Fibroblast of lung (primary cell): ENCODE measurements around the gene YAF2. TPM values are rescaled to one million over a fixed set of nuclear protein-coding genes. Genes with fewer than 3 reads are reported as not detected.

ENCODE experiments used
- DNase-seq, 2 donors: peaks; one replicate each; pipeline versions ENCODE4 v3.0.0 to v3.0.0-alpha.2; 2010; ENCODE audit warnings: low read depth in 2 of 2
- H2AFZ ChIP-seq: 2 replicates; pipeline ENCODE4 v1.5.1; 2012; ENCODE audit warnings: low read length, control low read depth, inconsistent platforms
- H3K27ac ChIP-seq: 2 replicates; pipeline ENCODE4 v1.5.1; 2011; ENCODE audit warnings: low read length, control low read depth; ENCODE audit not compliant: insufficient read depth
- H3K27me3 ChIP-seq: 2 replicates; pipeline ENCODE4 v1.5.1; 2011; ENCODE audit warnings: mild to moderate bottlenecking, low read length; ENCODE audit not compliant: control insufficient read depth, insufficient read depth
- H3K36me3 ChIP-seq: 2 replicates; pipeline ENCODE4 v1.5.1; 2011; ENCODE audit warnings: low read length; ENCODE audit not compliant: control insufficient read depth, insufficient read depth
- H3K4me1 ChIP-seq: 2 replicates; pipeline ENCODE4 v1.5.1; 2011; ENCODE audit warnings: low read length; ENCODE audit not compliant: control insufficient read depth, insufficient read depth; ENCODE audit errors: extremely low read depth
- H3K4me2 ChIP-seq: 2 replicates; pipeline ENCODE4 v1.5.1; 2011; ENCODE audit warnings: low read length, control low read depth; ENCODE audit not compliant: insufficient read depth; ENCODE audit errors: extremely low read depth
- H3K4me3 ChIP-seq, 4 experiments: fragments of 200-600 bp in 1 of 4; sonication (generic) in 1 of 4; replicated peaks in 1 of 4; 2 replicates each; pipeline ENCODE4 v1.5.1; 2011 to 2016; ENCODE audit warnings: low read length in 4 of 4, low read depth in 3 of 4, mild to moderate bottlenecking in 3 of 4, control low read depth in 2 of 4, inconsistent platforms in 1 of 4, mixed read lengths in 1 of 4; ENCODE audit not compliant: insufficient read depth in 1 of 4; ENCODE audit errors: control extremely low read depth in 1 of 4
- H3K79me2 ChIP-seq: 2 replicates; pipeline ENCODE4 v1.5.1; 2012; ENCODE audit warnings: mild to moderate bottlenecking, low read length, inconsistent platforms; ENCODE audit not compliant: control insufficient read depth, insufficient read depth
- H3K9ac ChIP-seq: 2 replicates; pipeline ENCODE4 v1.5.1; 2011; ENCODE audit warnings: mild to moderate bottlenecking, low read length, control low read depth; ENCODE audit not compliant: insufficient read depth
- H3K9me3 ChIP-seq: 2 replicates; pipeline ENCODE4 v1.5.1; 2012; ENCODE audit warnings: low read depth, low read length; ENCODE audit not compliant: control insufficient read depth, insufficient read depth
- H4K20me1 ChIP-seq: 2 replicates; pipeline ENCODE4 v1.5.1; 2011; ENCODE audit warnings: low read length; ENCODE audit not compliant: control insufficient read depth, insufficient read depth; ENCODE audit errors: extremely low read depth
- EZH2 ChIP-seq: IDR thresholded peaks from 2 replicates; pipeline ENCODE4 v1.5.1; 2012; ENCODE audit warnings: low read length, control low read depth, mild to moderate bottlenecking; ENCODE audit errors: missing control alignments
- polyA plus RNA-seq, 2 donors: library from polyadenylated mRNA; depleted of rRNA in 1 of 2; stranded (reverse) in 1 of 2; unstranded in 1 of 2; fragments of >200 nt; gene quantifications; 2 replicates each; pipeline ENCODE4 v1.2.1, GENCODE V29; 2011 to 2012; ENCODE audit warnings: missing spikeins in 1 of 2
- total RNA-seq: library from RNA; depleted of rRNA; stranded (reverse); fragments of >200 nt; gene quantifications from 2 replicates; pipeline ENCODE4 v1.2.1, GENCODE V29; 2014
- TF ChIP-seq, protein P1 (sequence below), 2 donors: IDR thresholded peaks in 1 of 2; conservative IDR thresholded peaks in 1 of 2; 1 replicate in 1 of 2; 2 replicates in 1 of 2; pipeline ENCODE4 v1.5.1; 2011 to 2012; ENCODE audit warnings: low read length in 2 of 2, control low read depth in 1 of 2, inconsistent platforms in 1 of 2, low read depth in 1 of 2, mild to moderate bottlenecking in 1 of 2

The YAF2 gene
- total and polyA plus RNA-seq, 2 donors (not counting 1 experiment from before 2014, with no cell fraction given) = 18.0 to 25.2 TPM

GRCh38 chr12:42145197-42145549, 92.9 kb downstream of the YAF2 start:
- TF ChIP-seq, protein P1, sequence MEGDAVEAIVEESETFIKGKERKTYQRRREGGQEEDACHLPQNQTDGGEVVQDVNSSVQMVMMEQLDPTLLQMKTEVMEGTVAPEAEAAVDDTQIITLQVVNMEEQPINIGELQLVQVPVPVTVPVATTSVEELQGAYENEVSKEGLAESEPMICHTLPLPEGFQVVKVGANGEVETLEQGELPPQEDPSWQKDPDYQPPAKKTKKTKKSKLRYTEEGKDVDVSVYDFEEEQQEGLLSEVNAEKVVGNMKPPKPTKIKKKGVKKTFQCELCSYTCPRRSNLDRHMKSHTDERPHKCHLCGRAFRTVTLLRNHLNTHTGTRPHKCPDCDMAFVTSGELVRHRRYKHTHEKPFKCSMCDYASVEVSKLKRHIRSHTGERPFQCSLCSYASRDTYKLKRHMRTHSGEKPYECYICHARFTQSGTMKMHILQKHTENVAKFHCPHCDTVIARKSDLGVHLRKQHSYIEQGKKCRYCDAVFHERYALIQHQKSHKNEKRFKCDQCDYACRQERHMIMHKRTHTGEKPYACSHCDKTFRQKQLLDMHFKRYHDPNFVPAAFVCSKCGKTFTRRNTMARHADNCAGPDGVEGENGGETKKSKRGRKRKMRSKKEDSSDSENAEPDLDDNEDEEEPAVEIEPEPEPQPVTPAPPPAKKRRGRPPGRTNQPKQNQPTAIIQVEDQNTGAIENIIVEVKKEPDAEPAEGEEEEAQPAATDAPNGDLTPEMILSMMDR (conservative IDR thresholded peaks at IDR 0.05 in 1 of 2, IDR thresholded peaks at IDR 0.05 in 1 of 2; ENCODE audit: low read depth in 1 of 2, low read length in 2 of 2) = no peak
- TF ChIP-seq EZH2 = no peak
- Histone ChIP-seq H3K79me2 (peaks cover 26% of the 10 kb centered on the region), H3K27me3 (no peaks in the 10 kb centered on the region), H3K9ac (no peak overlapping the region), H3K9me3 (no peaks in the 10 kb centered on the region), H3K4me2 (peak overlapping the region; percentile 97), H3K4me1 (peaks cover 3% of the 10 kb centered on the region), H3K36me3 (no peaks in the 10 kb centered on the region), H4K20me1 (no peaks in the 10 kb centered on the region), H3K27ac (peak overlapping the region; percentile 46), H2AFZ (peak overlapping the region; percentile 92), H3K4me3 (peak overlapping the region; percentile 48 to 75 (median 67))
- DNase-seq = peak in 1 of 2 donors; percentile 2

GRCh38 chr12:42144408-42145196, 93.4 kb downstream of the YAF2 start, which contains the start of gene GXYLT1:
Gene GXYLT1, minus strand, starts transcription at chr12:42144874. Its CDS starts 228 bp downstream, at chr12:42144646.
- DNase-seq = peak; percentile 92 to 95
- peak within 1 kb of the TSS; percentile 97 for H3K4me2 ChIP-seq
- H3K79me2 ChIP-seq = peaks cover 26% of the 10 kb centered on the region
- no peaks in the 10 kb centered on the region for H3K9me3 ChIP-seq
- no peaks in the 10 kb centered on the region for H3K36me3 ChIP-seq
- H2AFZ ChIP-seq = peak within 1 kb of the TSS; percentile 92
- H3K27me3 ChIP-seq = no peaks in the 10 kb centered on the region
- peak within 1 kb of the TSS; percentile 62 for H3K9ac ChIP-seq
- no peaks in the 10 kb centered on the region for H4K20me1 ChIP-seq
- peak within 1 kb of the TSS; percentile 69 to 92 (median 74) for H3K4me3 ChIP-seq
- TF ChIP-seq EZH2 = no peak
- TF ChIP-seq, protein P1 (conservative IDR thresholded peaks at IDR 0.05 in 1 of 2, IDR thresholded peaks at IDR 0.05 in 1 of 2; ENCODE audit: low read depth in 1 of 2, low read length in 2 of 2) = no peak
- H3K4me1 ChIP-seq = peaks cover 3% of the 10 kb centered on the region
- H3K27ac ChIP-seq = peak within 1 kb of the TSS; percentile 46

GRCh38 chr12:42144158-42144407, 94.0 kb downstream of the YAF2 start:
- no peaks in the 10 kb centered on the region for H4K20me1 ChIP-seq
- peak overlapping the region; percentile 46 for H3K27ac ChIP-seq
- H3K79me2 ChIP-seq = peaks cover 29% of the 10 kb centered on the region
- H3K9ac ChIP-seq = peak overlapping the region; percentile 62
- peak overlapping the region; percentile 54 for H2AFZ ChIP-seq
- no peaks in the 10 kb centered on the region for H3K9me3 ChIP-seq
- H3K27me3 ChIP-seq = no peaks in the 10 kb centered on the region
- peak overlapping the region; percentile 53 for H3K4me2 ChIP-seq
- TF ChIP-seq, protein P1 (conservative IDR thresholded peaks at IDR 0.05 in 1 of 2, IDR thresholded peaks at IDR 0.05 in 1 of 2; ENCODE audit: low read depth in 1 of 2, low read length in 2 of 2) = no peak
- TF ChIP-seq EZH2 = no peak
- peak overlapping the region; percentile 69 to 92 (median 74) for H3K4me3 ChIP-seq
- H3K36me3 ChIP-seq = no peaks in the 10 kb centered on the region
- H3K4me1 ChIP-seq = peaks cover 3% of the 10 kb centered on the region
- no peak for DNase-seq
